Astrocyte (in vitro differentiated cells and primary cell): ENCODE results near the gene CHD5. TPM values are rescaled to one million over a fixed set of nuclear protein-coding genes. Genes with fewer than 3 reads are reported as not detected.

Source experiments
- DNase-seq: peaks from one replicate; pipeline ENCODE4 v3.0.0-alpha.2; 2010; ENCODE audit warnings: low read depth
- FAIRE-seq: peaks from 2 replicates; lab custom pipeline; 2011; peaks lifted over from hg19 to GRCh38; lab: Jason Lieb, UNC
- H2AFZ ChIP-seq: 2 replicates; pipeline ENCODE4 v1.6.0; 2012; ENCODE audit warnings: low read depth, low read length, inconsistent platforms
- H3K27ac ChIP-seq: 2 replicates; pipeline ENCODE4 v1.5.1; 2011; ENCODE audit warnings: low read depth, low read length, inconsistent platforms
- H3K27me3 ChIP-seq: 2 replicates; pipeline ENCODE4 v1.6.0; 2011; ENCODE audit warnings: low read length, inconsistent platforms; ENCODE audit not compliant: insufficient read depth
- H3K36me3 ChIP-seq: 2 replicates; pipeline ENCODE4 v1.5.1; 2011; ENCODE audit warnings: low read length, inconsistent platforms; ENCODE audit not compliant: insufficient read depth
- H3K4me1 ChIP-seq: 2 replicates; pipeline ENCODE4 v1.5.1; 2011; ENCODE audit warnings: low read length, inconsistent platforms; ENCODE audit not compliant: insufficient read depth
- H3K4me2 ChIP-seq: 2 replicates; pipeline ENCODE4 v1.6.0; 2012; ENCODE audit warnings: low read length, inconsistent platforms
- H3K4me3 ChIP-seq: 2 replicates; pipeline ENCODE4 v1.5.1; 2011; ENCODE audit warnings: low read depth, mild to moderate bottlenecking, low read length, inconsistent platforms; ENCODE audit not compliant: insufficient read depth
- H3K79me2 ChIP-seq: 2 replicates; pipeline ENCODE4 v1.6.0; 2012; ENCODE audit warnings: mild to moderate bottlenecking, low read length, inconsistent platforms; ENCODE audit not compliant: insufficient read depth
- H3K9ac ChIP-seq: 2 replicates; pipeline ENCODE4 v1.6.0; 2012; ENCODE audit warnings: mild to moderate bottlenecking, low read length, inconsistent platforms
- H3K9me3 ChIP-seq: 2 replicates; pipeline ENCODE4 v1.5.1; 2012; ENCODE audit warnings: low read depth, mild to moderate bottlenecking, low read length, inconsistent platforms; ENCODE audit not compliant: insufficient read depth
- H4K20me1 ChIP-seq: 2 replicates; pipeline ENCODE4 v1.6.0; 2012; ENCODE audit warnings: low read length, inconsistent platforms; ENCODE audit not compliant: insufficient read depth
- H3K27ac Mint-ChIP-seq: one replicate; pipeline ENCODE4 v1.8.0; 2021; ENCODE audit warnings: mild to moderate bottlenecking, mixed read lengths; ENCODE audit not compliant: unreplicated experiment
- H3K27me3 Mint-ChIP-seq: one replicate; pipeline ENCODE4 v1.8.0; 2021; ENCODE audit warnings: low read depth, mixed read lengths; ENCODE audit not compliant: unreplicated experiment
- H3K36me3 Mint-ChIP-seq: one replicate; pipeline ENCODE4 v1.8.0; 2021; ENCODE audit warnings: low read depth, mixed read lengths; ENCODE audit not compliant: unreplicated experiment
- H3K4me1 Mint-ChIP-seq: one replicate; pipeline ENCODE4 v1.8.0; 2021; ENCODE audit warnings: low read depth, mixed read lengths; ENCODE audit not compliant: unreplicated experiment
- H3K4me3 Mint-ChIP-seq: one replicate; pipeline ENCODE4 v1.8.0; 2021; ENCODE audit warnings: mild to moderate bottlenecking, moderate library complexity, mixed read lengths; ENCODE audit not compliant: unreplicated experiment
- H3K9me3 Mint-ChIP-seq: one replicate; pipeline ENCODE4 v1.8.0; 2021; ENCODE audit warnings: mild to moderate bottlenecking, mixed read lengths; ENCODE audit not compliant: unreplicated experiment
- CTCF ChIP-seq: IDR thresholded peaks from 2 replicates; pipeline ENCODE4 v1.5.1; 2011; ENCODE audit warnings: low read depth, mild to moderate bottlenecking, inconsistent platforms, low read length, moderate library complexity; ENCODE audit not compliant: insufficient read depth
- EZH2 ChIP-seq: IDR thresholded peaks from 2 replicates; pipeline ENCODE4 v1.6.1; 2012; ENCODE audit warnings: mild to moderate bottlenecking, low read length, inconsistent platforms; ENCODE audit not compliant: insufficient read depth
- total RNA-seq: library from RNA; stranded (reverse); gene quantifications from 2 replicates; pipeline ENCODE4 v1.2.1, GENCODE V29; 2021

The CHD5 gene
- total RNA-seq, 1 donor from 2014 or later: 0.18 TPM

- H3K36me3 Mint-ChIP-seq: peaks cover 3% of the 10 kb centered on the region
- Histone ChIP-seq H3K27me3 (no peaks in the 10 kb centered on the region), H3K4me2 (no peak overlapping the region), H3K4me3 (no peak overlapping the region), H3K27ac (no peak overlapping the region), H3K9ac (no peak overlapping the region), H3K36me3 (no peaks in the 10 kb centered on the region), H4K20me1 (no peaks in the 10 kb centered on the region), H3K9me3 (no peaks in the 10 kb centered on the region), H2AFZ (no peak overlapping the region), H3K4me1 (no peaks in the 10 kb centered on the region), H3K79me2 (no peaks in the 10 kb centered on the region)
- no peaks in the 10 kb centered on the region for H3K4me1 Mint-ChIP-seq
- TF ChIP-seq EZH2 (no peak), CTCF (no peak)
- H3K27ac Mint-ChIP-seq: no peak overlapping the region
- H3K9me3 Mint-ChIP-seq: peaks cover 5% of the 10 kb centered on the region
- FAIRE-seq (no peak), DNase-seq (no peak)
- no peak overlapping the region for H3K4me3 Mint-ChIP-seq
- peaks cover 25% of the 10 kb centered on the region for H3K27me3 Mint-ChIP-seq
Observed at GRCh38 chr1:6099787-6100765, 80.0 kb downstream of the CHD5 start.

DNA sequence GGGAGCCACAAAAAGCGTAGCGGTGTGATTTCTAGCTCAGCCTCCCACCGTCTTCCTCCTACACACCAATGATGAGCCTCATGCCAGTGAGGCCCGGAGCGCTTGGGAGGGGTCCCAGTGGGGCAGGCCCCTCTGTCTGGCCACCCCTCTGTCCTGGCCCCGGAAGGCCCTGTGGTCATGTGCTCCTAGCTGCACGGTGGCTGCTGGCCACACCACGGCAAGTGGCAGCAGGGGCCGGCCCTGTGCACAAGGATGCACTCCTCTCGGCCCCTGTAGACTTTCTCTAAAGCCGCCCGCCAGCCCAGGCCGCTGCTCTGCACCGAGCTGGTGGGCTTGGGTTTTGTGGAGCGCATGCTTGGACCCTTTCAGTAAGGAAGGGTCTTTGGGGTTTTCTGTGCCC lies 80.8 kb downstream of the CHD5 start:
- H3K36me3 ChIP-seq: no peaks in the 10 kb centered on the region
- H3K9me3 ChIP-seq: no peaks in the 10 kb centered on the region
- Mint-ChIP-seq H3K36me3 (peaks cover 3% of the 10 kb centered on the region), H3K4me1 (no peaks in the 10 kb centered on the region), H3K9me3 (peaks cover 5% of the 10 kb centered on the region), H3K4me3 (no peak overlapping the region), H3K27ac (no peak overlapping the region), H3K27me3 (peaks cover 23% of the 10 kb centered on the region)
- no peak overlapping the region for H2AFZ ChIP-seq
- TF ChIP-seq CTCF (no peak), EZH2 (no peak)
- no peak overlapping the region for H3K4me3 ChIP-seq
- no peaks in the 10 kb centered on the region for H3K79me2 ChIP-seq
- H3K4me2 ChIP-seq: no peak overlapping the region
- DNase-seq (no peak), FAIRE-seq (no peak)
- no peak overlapping the region for H3K27ac ChIP-seq
- no peaks in the 10 kb centered on the region for H3K4me1 ChIP-seq
- H4K20me1 ChIP-seq: no peaks in the 10 kb centered on the region
- no peaks in the 10 kb centered on the region for H3K27me3 ChIP-seq
- H3K9ac ChIP-seq: no peak overlapping the region
